DMS153 treated with DMSO at 0.1 percent for 48 hours (cell line): ENCODE results near the gene CNEP1R1.
"Not testable (repeated sequence)": the region's sequence is repeated elsewhere in the genome, so short reads cannot be mapped to it uniquely, and the experiment has no call there.

Experiments used
- DNase-seq: peaks from one replicate; lab custom pipeline; 2025; ENCODE audit not compliant: unreplicated experiment; lab: John Stamatoyannopoulos, UW

Gene CNEP1R1, protein sequence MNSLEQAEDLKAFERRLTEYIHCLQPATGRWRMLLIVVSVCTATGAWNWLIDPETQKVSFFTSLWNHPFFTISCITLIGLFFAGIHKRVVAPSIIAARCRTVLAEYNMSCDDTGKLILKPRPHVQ

DNA sequence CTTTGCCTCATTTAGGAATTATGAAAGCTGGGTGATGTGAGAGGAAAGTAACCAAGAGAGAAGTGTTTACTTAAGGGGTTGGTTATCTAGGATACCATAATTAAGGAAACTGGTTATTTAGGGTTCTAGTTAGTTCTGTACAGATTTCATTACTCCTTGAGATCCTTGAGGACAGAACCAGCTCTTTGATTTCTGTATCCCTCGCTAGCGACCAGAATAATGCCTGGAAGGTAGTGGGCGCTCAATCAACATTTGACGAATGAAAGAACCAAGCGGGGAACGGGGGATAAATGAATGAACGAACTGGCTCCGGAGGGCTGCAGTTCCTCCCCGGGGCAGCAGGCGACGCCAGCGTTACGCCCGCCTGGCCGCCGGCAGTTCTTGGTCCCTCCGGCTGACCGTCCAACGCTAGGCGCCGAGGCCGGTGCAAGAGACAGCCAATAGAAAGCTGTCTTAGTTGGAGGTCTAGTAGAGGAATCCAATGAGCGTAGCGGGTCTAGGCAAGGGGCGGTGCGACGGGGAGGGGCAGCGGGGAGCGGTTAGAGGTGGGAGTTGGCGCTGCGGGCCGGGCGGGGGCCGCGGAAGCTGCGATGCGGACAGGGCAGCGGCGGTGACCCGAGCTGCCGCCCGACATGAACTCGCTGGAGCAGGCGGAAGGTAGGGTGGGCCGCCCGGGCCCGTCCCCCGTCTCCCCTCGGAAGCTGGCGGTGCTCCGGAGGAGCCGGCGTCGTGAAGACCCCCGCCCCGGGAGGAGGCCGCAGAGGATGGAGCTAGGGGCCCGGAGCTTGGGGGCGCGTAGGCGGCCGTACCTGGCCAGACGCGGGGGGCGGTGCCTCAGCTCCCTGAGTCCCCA, at the start of gene CNEP1R1:
CNEP1R1 (plus strand) TSS at position 542 of the 853 bp plus-strand sequence; CDS start at position 633, 91 bp downstream.
- peak; percentile 72 for DNase-seq

DNA sequence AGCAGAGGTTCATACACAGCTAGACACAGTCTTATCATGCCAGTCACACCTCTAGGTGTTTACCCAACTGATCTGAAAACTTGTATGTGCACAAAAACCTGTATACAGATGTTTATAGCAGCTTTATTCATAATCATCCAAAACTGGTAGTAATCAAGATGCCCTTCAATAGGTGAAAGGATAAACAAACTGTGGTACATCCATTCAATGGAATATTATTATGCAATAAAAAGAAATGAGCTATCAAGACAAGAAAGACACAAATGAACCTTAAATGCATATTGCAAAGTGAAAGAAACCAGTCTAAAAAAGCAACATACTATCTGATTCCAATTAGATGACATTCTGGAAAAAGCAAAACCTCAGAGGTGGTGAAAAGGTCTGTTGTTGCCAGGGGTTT, 47.6 kb upstream of the CNEP1R1 start:
- no peak for DNase-seq

DNA sequence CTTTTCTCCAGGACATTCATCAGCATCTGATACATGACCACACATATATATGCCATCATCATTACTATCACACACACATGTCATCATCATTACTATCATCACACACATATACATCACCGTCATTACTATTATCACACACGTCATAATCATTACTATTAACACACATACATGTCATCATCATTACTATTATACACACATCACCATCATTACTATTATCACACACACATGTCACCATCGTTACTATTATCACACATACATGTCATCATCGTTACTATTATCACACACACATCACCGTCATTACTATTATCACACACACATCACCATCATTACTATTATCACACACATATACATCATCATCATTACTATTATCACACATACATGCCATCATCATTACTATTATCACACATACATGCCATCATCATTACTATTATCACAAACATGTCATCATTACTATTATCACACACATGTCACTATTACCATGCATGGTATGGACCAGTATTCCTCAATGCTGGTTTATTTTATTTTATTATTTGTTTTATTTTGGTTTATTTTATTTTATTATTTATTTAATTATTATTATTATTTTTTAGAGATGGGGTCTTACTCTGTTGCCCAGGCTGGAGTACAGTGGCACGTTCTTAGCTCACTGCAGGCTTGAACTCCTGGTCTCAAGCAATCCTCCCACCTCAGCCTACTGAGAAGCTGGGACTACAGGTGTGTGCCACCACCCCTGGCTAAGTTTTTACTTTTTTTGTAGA, 46.3 kb upstream of the CNEP1R1 start:
- DNase-seq = no peak

DNA sequence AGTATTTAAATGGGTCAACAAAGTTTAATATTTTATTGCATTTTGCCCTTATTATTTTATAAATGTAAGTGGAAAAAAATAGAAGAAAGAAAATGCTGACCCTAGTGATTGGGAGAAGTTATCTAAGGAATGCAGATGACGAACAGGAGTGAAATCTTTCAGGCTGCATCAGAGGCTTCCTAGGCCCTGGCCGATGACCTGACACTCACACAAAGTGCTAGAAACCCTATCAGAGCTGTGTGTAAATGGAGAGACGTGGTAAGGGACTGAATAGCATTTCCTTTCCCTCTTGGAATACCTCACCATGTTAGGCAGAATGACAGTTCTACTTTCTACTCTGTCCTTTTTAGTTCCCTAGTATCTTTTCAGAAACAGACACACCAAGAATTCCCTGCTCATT, 44.9 kb upstream of the CNEP1R1 start:
- no peak for DNase-seq

DNA sequence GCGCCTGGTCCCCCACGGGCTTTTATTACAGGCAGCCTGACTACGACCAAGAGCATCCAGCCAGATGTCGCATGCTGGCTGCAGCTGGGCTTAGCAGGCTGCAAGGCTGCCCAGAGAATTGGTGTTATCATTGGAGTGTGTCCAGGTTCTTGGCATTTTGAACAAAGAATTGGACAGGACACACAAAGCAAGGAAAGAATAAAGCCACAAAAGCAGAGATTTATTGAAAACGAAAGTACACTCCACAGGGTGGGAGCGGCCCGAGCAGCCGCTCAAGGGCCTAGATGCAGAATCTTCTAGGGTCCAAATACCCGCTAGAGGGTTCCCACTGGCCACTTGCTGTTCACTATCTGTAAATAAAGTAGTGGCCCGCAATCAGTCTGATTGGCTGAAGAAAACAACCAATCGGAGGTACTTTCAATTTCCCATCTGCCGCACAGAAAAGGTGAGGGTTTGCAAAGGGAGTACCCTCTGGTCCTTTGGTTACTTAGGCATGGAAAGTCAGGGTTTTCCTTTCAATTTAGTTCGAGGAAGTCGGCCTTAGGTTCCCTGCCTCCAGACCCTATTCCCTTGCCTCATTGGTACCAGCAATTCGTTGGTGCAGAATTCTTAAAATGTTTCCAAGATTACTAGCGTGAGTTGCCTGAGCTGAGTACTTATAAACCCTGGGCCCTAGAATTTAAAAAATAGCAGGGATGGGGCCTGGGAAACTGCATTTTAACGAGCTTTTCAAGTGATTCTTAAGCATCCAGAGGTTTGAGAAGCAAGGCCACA, 38.5 kb upstream of the CNEP1R1 start:
- no peak for DNase-seq

DNA sequence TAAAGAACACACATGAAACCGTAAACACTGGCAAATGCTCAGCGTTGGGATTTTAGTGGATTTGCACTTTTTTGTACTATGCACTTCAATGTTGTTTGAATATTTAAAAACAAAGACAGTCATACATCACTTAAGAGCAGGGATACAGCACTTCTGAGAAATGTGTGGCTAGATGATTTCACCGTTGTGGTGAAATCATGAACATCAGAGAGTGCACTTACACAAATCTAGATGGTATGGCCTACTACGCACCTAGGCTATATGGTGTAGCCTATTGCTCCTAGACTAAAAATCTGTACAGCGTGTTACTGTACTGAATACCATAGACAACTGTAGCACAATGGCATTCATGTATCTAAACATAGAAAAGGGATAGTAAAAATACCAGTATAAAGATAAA, 37.6 kb upstream of the CNEP1R1 start:
- no peak for DNase-seq

DNA sequence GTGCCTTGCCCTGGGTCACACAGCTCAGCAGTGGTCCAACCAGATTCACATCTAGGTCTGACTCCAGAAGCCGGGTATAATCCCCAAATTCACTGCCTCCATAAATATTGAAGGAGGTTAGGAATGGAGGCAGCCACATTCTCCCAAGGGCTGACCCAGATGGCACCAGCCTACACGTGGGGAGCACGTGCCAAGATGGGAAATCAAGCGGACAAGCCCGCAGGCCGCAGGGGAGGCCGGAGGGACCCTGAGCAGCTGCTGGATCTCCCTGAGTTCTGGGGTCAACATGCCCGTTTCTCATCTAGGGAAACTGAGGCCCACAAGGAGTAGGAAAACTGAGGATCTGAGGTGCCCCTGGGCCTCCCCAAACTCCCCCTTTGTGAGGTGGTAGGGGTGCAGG, 32.2 kb upstream of the CNEP1R1 start:
- DNase-seq = no peak

DNA sequence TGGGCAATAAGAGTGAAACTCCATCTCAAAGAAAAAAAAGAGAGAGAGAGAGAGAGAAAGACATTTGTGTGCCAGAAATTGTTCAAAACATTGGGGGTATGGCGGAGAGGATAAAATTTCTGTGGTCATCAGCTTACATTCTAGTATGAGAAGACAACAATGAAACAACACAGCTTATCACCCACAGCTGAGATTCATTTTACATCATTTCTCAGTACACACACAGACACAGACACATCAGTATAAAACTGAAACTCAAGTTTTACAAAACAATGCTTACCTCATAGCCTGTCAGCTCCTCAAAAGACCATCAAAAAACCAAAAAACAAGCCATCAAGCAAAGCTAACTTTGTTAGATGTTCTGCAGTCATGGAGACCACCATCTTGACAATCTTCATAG, 31.4 kb upstream of the CNEP1R1 start:
- DNase-seq = no peak

DNA sequence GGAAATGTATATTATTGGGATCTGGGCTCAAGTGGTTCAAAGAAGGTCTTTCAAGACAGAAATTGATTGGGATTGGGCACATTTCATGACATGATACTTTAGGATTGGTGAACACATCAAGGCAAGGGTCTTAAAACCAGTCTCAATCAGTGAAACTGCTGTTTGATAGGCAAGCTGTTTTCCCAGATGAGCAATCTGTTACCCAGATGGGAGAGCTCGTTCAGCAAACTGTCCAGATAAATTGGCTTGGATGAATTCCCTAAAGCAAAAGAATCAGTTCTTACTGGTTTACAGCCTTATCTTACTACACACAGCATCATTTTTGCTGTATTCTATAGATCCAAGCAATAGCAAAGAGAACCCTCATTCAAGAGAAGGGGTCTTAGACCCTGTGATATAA, 31.0 kb upstream of the CNEP1R1 start:
- DNase-seq = no peak

DNA sequence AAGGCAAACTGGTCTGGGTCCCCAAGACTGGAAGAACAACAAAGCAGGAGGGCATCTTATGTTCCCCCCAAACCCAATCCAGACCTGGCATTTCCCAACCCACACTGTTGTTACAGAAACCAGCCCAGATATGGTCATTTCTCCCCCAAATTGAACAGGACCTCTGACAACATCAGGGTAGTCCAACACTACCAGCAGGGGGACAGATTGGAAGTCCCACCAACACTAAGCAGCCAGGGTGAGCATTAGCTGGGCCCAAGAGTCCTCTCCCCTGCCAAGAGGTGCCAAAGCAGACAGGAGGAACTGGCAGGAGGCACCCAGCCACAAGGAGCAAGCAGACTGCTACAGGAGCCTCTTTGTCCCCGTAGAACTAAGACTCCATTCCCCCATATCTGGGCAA, 29.3 kb upstream of the CNEP1R1 start:
- no peak for DNase-seq

DNA sequence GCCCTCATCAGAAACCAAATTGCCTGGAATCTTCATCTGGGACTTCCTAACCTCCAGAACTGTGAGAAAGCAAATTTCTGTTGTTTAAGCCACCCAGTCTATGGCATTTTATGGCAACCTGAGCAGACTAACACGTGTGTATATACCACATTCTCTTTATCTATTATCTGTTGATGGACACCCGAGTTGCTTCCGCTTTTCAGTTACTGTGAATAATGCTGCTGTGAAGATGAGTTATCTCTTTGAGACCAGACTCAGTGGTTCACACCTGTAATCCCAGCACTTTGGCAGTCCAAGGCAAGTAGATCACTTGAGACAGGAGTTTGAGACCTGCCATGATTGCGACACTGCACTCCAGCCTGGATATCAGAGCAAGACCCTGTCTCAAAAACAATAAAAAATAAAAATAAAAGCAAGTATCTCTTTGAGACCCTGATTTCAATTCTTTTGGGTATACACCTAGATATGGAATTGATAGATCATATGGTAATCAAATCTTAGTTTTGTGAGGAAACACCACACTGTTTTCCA, 27.2 kb upstream of the CNEP1R1 start:
- DNase-seq = no peak

DNA sequence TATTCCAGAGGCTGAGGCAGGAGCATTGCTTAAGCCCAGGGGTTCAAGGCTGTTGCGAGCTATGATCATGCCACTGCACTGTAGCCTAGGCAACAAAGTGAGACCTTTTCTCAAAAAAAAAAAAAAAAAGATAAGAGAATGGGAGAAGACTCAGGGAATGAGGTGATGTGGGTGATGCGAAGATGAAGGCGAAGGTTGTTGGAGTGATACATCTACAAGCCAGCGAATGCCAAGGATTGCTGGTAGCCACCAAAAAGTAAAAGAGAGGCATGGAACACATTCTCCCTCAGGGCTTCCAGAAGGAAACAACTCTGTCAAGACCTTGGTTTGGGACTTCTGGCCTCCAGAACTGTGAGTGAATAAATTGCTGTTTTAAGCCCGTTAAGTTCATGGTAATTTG, 26.0 kb upstream of the CNEP1R1 start:
- DNase-seq = no peak

DNA sequence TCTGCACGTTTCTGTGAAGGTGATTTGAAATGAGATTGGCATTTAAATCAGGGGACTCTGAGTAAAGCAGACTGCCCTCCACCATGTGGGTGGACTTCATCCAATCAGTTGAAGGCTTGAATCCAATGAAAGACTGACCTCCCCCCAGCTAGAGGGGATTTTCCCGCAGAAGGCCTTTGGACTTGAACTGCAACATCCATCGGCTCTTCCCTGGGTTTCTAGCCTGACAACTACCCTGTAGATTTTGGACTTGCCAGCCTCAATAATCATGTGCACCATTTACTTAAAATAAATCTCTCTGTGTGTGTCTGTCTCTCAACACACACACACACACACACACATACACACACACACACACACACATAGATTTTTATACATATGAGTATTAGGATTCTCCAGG, 23.9 kb upstream of the CNEP1R1 start:
- no peak for DNase-seq

DNA sequence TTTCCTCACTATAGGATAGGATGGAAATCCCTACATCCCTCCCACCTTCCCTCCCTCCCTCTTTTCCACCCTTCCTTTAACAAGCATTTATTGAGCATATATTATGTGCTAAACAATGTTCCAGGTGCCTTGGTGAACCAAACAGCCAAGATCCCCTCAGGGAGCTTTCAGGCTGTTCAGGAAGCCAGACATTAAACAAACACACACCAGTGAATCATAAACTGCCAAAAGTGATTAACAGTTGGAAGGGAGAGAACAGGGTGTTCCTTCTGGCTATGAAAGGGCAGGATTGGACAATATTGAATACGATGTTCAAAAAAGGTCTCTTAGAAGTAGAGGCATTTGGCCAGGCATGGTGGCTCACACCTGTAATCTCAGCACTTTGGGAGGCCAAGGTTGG, 22.8 kb upstream of the CNEP1R1 start:
- DNase-seq = no peak

DNA sequence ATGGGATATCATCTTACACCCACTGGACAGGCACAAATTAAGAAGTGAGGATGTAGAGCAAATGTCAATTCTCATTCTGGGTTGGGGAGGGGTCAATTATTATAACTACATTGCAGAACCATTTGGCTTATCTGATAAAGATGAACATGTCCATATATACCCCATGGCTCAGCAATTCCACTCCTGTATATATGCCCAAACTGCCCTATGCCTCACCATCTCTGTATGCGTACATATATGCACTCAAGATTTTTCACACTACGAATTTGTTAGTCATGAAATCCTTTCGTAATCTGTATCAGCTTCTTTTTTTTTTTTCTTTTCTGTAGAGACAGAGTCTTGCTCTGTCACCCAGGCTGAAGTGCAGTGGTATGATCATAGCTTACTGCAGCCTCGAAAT, 20.8 kb upstream of the CNEP1R1 start:
- DNase-seq = no peak

DNA sequence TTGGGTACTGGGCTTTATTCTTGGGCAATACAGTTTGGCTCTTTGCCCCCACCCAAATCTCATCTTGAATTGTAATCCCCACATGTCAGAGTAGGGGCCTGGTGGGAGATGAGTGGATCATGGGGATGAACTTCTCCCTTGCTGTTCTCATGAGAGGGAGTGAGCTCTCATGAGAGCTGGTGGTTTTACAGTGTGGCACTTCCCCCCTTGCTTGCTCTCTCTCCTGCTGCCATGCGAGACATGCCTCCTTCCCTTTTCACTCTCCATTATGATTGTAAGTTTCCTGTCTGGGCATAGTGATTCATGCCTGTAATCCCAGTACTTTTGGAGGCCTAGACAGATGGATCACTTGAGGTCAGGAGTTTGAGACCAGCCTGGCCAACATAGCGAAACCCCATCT, 18.1 kb upstream of the CNEP1R1 start:
- no peak for DNase-seq

DNA sequence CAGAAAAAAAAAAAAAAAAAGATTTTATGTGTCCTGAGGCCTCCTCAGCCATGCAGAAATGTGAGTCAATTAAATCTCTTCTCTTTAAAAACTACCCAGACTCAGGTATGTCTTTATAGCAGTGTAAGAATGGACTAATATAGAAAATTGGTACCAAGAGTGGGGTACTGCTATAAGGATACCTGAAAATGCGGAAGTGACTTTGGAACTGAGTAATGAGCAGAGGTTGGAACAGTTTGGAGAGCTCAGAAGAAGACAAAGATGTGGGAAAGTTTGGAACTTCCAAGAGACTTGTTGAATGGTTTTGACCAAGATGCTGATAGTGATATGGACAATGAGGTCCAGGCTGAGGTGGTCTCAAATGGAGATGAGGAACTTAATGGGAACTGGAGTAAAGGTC, 17.3 kb upstream of the CNEP1R1 start:
- DNase-seq = no peak

DNA sequence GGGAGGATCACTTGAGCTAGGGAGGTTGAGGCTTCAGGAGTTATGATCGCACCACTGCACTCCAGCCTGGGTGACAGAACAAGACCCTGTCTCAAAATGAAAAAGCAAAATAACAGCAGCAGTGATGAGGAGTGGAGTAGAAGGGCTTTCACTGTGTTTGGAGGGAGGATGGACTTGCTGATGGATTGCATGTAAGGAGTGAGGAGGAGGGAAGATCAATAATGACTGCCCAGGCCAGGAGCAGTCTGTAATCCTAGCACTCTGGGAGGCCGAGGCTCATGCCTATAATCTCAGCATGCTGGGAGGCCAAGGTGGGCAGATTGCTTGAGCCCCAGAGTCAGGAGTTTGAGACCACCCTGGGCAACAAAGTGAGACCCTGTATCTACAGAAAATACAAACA, 14.8 kb upstream of the CNEP1R1 start:
- no peak for DNase-seq

DNA sequence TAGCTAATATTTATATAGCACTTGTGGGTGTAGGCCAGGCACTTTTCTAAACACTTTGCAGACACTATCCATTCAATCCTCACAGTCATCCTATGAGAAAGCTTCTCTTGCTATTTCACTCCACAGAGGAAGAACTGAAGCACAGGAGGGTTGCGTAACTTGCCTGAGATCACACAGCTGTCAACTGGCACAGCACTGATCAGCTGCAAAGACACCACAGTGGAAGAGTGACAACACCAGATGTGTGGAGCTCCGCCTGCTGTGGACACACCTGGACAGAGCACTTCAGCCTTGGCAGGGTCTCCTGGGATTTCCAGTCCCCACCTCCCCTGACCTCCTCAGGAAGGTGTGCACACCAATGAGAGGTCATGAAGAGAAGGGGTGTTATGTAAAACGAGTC, 13.3 kb upstream of the CNEP1R1 start:
- DNase-seq = no peak

DNA sequence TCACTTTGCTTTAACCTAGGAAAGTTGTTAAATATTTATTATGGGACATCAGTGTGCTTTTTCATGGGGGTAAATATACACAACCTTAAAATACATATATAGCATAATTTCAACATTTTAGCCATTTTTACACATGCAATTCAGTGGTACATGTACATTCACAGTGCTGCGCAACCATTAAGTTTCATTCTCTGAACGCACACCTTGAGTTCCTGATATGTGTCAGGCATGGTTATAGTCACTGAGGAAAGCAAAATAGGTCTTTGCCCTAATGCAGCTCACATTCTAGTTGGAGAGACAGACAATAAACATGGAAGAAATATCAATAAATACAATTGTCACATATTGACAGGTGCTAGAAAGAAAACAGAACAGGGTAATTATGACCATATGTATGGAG, 12.8 kb upstream of the CNEP1R1 start:
- DNase-seq = no peak

DNA sequence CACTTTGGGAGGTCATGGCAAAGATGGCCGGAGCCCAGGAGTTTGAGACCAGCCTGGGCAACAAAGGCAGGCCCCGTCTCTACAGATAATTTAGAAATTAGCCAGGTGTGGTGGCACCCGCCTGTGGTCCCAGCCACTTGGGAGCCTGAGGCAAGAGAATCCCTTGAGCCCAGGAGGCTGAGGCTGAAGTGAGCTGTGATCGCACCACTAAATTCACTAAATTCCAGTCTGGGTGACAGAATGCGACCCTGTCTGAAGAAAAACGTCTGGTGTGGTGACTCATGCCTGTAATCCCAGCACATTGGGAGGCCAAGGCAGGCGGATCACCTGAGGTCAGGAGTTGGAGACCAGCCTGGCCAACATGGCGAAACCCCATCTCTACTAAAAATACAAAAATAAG, 10.8 kb upstream of the CNEP1R1 start:
- DNase-seq = not testable (repeated sequence)
